T-helper 2 cell (primary cell): ENCODE measurements around the gene ZBTB33.

Source experiments
- DNase-seq, 5 experiments: peaks; one replicate each; pipeline versions ENCODE4 v3.0.0 to v3.0.0-alpha.2; 2012 to 2022
- total RNA-seq, 2 donors: gene quantifications; one replicate each; lab custom pipeline; 2026; lab: John Stamatoyannopoulos, UW

Gene ZBTB33, protein sequence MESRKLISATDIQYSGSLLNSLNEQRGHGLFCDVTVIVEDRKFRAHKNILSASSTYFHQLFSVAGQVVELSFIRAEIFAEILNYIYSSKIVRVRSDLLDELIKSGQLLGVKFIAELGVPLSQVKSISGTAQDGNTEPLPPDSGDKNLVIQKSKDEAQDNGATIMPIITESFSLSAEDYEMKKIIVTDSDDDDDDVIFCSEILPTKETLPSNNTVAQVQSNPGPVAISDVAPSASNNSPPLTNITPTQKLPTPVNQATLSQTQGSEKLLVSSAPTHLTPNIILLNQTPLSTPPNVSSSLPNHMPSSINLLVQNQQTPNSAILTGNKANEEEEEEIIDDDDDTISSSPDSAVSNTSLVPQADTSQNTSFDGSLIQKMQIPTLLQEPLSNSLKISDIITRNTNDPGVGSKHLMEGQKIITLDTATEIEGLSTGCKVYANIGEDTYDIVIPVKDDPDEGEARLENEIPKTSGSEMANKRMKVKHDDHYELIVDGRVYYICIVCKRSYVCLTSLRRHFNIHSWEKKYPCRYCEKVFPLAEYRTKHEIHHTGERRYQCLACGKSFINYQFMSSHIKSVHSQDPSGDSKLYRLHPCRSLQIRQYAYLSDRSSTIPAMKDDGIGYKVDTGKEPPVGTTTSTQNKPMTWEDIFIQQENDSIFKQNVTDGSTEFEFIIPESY
- total RNA-seq, result 49.9 to 59.6 reads per million in 2 donors

DNA sequence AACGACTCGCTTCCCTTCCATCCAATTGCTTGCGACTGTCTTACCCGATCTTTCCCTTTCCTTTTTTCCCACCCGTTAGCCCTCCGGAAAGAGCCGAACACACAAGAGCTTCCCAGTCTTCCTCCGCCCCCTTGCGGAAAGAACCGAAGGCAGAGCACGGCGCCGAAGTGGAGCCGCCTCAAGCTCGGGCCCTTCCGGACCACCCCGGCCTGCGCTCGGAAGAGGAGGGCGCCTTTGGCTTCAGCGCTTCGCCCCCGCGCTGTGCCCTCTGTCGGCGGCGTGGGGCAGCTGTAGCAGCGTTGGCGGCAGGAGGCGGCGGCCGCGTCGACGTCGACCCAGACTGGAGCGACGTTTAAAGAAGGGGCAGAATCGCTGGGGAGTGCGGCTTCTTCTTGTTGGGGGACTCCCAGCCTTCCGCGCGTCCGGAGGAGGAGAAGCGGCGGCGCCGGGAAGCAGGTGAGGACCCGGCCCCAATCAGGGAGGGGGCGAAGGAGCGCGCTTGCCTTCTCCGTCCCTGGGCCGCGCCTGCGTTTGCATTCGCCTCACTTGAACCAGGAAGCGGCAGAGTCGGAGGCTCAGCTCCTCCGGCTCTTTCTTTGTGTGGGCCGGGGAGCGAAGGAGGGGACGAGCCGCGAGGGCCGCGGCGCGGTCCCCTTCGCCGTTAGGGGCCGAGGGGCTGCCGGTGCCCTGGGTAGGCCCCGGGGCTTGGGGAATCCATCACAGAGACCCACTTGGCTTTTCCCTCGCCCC, at the start of gene ZBTB33:
Gene ZBTB33 (plus strand): TSS at position 291 of the 750 bp plus-strand sequence. CDS start 2,604 bp downstream, outside the sequence.
- peak; percentile 66 to 94 (median 77) for DNase-seq

DNA sequence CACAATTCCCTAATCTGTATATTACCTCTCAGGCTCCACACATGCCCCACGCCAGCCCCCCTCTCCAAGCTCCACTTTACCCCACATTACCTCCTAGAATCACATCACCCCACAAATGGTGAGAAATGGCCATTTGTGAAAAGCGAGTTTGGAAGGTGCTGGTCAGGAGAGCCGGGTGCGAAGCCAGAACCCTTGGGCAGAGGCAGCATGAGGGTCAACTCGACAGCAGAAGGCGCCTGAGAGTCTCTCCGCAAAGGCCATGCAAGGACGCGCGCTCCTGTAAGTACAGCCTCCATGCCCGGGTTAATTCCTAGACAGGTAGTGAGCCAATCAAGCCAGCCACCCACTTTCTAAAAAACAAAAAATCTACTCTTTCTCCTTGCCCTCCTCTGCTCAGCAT, 49.8 kb upstream of the ZBTB33 start:
- DNase-seq, result no peak

DNA sequence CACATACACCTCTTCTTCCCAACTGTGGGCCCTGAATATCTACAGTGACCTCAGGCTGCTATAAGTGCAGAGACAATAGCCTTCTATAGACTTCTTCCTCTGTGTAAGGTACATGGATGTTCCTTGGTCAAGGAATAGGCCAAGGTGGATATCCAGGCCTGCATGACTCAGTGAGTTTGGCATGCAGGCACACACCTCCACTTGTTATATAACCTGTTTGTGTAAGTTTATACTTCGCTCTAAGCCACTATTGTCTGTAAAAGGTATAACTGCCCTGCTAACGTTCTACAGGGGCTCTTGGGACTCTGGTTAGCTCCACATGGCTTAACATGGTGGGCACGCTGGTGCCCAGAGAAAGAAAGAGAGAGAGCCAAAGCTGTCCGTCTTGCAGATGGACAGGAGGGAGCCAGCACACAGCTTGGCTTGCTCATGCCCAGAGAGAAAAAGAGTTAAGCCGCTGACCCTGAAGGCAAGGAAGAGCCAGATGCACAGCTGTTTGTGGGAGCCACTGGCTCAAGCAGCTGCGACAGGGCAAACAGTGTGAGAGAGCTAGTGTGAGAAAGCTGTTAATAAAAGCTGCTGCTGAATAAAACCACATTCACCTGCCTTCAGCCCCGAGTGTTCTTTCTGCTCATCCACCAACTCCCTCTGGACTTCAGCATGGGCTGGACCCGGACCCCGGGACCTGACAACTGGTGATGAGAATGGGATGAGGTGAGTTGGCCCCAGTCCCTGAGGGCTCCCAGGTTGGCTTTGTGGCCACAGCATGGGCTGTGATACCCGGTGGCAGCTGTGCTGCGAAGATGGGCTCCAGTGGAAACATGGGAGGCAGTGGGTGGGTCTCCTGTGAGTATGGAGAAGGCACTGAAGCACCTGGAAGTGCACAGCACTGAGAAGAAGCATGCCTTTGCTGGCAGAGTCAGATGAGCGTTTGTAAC, 44.5 kb upstream of the ZBTB33 start:
- no peak for DNase-seq

DNA sequence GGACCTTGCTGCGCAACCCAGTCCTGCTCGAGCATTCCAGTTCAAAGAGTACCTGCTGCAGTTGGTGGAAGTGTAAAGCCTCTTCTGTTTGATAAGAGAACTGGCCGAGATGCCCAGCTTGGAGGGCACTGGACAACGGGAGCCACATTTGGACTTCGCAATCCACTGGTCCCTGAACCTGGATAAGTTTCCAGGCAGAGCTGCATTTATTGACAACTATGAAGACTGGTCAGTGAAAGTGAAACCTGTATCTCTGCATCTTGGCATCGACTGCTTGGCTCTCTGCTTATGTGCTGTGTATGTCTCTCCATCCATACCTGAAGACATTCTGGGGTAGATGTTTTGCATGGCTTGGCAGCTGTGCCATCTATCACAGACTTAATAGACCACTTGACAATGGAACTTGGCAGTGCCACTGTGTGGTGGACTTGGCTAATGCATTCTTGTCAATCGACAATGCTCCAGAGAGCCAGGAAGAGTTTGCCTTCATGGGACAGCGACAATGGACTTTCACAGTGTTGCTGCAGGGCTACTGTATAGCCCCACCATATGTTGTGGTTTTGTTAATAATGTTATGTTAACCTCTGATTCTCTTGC, 43.5 kb upstream of the ZBTB33 start:
- no peak for DNase-seq

DNA sequence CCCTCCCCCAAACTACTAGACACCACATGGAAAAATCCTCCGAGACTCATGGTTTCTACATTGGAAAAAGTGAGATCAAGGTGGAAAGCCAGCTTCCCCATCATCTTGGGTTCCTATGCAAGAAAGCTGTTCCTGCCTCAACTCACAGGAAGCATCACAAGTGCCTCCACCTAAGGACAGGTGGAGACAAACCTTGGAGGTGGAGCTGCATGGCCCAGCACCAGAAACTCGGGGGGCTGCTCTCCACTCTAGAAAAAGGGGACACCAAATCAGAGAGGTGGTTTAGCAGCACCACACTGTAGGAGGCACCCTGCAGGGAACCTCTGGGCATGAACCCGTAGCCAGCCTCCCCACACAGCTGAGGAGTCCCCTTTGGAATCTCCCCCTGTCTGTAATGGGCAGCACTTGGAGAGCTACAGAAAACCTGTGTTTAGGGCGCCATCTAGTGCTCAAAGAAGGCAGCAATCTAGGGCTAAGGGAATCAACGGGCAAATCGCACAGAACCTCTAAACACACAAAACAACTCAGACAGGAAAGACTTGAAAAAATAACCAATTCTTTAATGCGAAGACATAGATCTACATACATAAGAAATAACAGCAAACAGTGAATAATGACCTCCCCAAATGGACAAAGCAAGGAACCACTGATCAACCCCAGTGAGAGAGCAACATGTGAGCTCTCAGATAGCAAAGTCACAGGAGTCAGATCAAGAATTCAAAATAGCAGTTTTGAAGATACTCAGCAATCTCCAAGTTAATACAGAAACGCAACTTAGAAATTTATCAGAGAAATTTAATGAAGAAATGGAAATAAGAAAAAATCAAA, 37.0 kb upstream of the ZBTB33 start:
- DNase-seq, result peak in 4 of 5 experiments; percentile 19 to 50 (median 28)

DNA sequence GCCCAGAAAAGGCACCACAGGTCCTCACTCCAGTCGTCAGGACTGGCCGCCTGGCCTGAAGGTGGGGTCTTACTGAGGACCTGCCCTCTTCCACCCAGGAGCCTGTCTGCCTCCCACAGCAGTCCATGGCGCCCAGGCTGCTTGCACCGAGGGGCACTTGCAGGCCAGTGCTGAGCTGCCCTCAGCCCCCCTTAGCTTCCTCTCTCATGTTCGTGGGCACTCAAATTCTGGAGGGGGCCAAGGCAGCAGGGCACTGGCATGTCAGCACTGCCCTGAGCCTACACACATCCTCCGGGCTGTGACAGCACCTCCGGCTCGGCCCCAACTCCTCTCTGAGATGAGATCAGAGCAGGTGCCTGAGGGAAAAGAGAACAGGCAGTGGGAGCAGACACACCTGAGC, 27.2 kb upstream of the ZBTB33 start:
- DNase-seq, result no peak

DNA sequence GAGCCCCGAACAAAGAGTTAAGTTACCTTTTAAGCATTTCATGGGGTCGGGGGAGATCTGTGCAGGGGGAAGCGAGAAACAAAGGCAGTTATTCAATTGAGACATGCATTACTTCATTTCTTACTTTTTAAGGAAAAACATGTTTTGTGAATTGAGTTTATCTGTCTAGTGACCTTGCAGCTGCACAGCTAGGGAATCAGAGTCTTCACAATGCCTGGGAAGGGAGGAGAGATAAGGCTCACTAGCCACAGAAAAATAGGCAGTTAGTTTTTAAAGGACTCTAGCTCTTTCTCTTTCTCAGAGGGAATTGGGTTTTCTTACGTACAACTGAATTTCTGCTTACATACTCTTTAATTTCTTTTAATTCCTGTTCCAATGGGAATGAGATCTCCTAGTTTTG, 26.2 kb upstream of the ZBTB33 start:
- no peak for DNase-seq

DNA sequence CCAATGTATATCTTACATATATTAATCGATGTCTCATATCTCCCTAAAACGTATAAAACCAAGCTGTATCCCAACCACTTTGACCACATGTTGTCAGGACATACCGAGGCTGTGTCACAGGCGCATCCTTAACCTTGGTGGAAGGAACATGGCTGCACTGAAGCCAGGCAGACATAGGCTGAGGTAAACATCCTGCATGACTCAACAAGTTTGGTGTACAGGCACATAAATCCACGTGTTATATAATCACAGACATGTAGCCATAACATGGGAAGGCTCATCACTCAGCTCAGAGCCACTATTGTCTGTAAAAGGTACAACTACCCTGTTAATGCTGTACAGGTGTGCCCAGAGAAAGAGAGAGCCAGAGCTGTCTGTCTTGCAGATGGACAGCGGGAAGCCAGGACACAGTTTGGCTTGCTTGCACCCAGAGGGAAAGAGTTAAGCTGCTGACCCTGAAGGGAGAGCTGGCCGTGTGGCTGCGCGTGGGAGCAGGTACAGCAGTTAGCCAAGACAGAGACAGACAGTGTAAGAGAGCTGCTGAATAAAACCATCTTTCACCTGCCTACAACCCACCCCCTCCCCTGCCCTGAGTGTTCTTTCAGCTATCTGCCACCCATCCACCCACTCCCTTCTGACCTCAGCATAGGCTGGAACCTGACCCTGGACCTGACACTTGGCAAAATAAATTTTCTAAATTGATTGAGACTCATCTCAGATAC, 22.3 kb upstream of the ZBTB33 start:
- no peak for DNase-seq

DNA sequence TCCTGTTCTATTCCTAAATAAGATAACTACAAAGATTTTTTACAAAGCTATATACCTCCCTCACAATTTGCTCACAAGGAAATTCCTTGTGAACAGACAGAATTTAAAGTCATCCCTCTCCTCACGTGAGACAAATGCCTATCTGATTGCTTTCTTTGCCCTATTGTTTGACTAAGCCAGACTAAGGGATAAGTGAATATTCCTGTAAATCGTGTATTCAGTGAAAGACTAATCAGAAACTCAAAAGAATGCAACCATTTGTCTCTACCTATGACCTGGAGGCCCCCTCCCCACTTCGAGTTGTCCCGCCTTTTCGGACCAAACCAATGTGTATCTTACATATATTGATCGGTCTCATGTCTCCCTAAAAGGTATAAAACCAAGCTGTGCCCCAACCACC, 15.3 kb upstream of the ZBTB33 start:
- DNase-seq, result no peak

DNA sequence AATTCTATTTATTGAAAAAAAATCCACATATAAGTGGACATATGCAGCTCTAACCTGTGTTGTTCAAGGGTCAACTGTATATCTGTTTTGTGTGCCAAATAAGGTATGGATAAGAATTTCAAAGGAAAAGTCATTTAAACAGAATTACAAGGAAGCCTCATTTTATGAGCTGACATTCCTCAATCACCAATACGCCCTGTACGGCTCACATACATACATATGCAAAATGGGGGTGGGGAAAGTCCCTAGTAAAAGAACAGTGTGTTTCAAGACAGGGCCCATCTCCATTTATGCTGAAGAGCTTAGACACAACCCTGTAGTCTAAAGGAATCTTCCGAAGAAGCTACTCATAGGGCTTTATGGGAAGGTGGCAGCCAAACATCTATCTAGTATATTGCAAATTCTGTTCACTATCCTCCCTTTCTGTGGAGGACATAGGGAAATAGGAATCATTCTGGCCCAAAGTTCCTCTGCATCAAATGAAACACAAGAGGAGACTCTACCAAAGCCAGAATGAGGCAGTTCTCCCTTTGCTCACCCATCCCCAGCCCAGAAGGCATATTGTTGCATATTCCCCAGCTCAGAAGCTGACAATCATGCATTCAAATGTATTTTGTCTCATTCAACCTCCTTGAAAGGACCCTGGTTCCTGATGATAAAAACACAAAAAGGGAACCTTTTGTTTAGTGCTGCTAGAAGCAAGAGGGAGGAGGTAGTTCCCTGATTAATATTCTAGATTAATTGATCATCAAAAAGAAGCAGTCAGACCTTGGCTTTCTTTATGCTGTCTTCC, 13.7 kb upstream of the ZBTB33 start:
- DNase-seq, result no peak

DNA sequence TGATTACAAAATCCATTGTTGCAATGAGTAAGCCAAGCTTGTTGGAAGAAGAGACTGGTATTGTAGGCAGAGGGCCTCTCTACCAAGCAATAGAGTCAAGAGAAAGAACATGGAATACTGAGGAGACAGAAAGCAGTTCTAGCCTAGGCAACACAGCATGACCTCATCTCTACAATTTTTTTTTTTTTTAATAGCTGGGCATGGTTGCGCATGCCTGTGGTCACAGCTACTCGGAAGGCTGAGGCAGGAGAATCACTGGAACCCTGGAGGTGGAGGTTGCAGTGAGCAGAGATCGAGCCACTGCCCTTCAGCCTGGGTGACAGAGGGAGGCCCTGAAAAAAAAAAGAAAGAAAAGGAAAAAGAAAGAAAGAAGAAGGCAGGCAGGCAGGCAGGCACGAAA, 11.7 kb upstream of the ZBTB33 start:
- no peak for DNase-seq

DNA sequence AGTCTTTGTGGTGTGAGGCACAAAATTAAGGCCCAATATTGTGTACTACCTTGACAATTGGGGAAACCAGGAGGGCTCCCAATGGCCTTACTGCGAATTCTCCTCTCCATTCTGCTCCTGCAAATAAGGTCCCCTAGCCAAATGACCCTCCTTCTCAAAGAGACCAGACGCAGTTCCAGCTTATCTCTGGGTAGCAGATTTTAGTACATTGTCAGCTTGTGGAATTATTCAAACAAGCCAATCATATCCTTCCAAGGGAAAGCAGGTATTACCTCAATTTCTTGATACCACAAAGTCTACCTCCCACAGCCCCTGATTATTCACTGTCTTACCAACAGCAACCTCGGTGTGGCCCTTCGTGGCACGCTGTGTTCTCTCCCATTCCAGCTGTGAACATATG, 7.8 kb upstream of the ZBTB33 start:
- no peak for DNase-seq

DNA sequence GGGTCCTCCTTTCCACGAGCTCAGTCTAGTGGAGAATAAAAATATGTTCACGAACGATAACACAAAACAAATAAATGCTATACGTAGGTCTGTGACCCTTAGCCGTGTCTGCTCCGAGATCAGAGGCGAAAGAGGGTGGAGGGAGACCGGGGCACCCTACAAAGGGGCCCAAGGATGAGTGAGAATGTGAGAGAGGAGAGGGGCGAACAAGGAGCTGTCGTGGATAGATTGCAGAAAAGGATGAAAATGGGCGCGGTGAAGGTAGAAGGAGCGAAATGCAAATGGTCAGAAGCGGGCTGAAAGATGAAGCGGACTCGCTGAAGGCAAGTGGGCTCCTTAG, 6.2 kb upstream of the ZBTB33 start:
- no peak for DNase-seq

DNA sequence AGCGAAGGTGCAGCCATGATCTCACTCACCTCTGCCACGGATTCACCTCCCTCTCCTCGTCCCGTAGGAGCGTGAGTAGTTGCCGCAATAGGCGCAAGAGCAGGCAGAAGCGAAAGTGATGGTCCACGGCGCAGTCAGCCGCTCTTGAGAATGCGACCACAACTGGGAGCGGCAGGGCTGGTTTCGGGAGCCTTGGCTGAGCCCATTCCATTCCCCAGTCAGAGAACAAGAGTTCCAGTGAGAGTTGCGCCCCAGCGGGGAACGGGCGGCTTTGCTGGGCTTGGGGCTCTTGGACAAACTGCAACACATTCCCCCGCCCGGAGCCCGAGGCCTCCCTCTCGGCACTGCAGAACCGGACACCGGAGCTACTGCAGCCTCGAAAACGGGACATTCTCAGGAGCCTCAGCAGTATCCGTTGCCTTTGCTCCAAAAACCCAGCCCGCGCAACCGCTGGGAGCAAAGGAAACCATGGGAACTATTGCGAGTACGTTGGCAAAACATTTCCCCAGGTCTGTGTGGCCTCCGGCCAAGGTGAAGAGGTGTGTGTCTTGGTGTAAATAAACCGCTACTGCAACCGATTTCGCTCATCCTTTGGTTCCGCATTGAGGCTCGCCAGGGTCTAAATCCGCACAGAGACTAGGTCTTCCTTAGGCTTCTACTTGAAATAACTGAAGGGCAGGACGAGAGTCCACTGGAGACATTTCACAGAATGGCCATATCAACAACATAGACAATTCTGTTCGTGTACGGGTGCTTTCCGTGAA, 5.7 kb upstream of the ZBTB33 start:
- DNase-seq, result peak; percentile 8 to 84 (median 24)

DNA sequence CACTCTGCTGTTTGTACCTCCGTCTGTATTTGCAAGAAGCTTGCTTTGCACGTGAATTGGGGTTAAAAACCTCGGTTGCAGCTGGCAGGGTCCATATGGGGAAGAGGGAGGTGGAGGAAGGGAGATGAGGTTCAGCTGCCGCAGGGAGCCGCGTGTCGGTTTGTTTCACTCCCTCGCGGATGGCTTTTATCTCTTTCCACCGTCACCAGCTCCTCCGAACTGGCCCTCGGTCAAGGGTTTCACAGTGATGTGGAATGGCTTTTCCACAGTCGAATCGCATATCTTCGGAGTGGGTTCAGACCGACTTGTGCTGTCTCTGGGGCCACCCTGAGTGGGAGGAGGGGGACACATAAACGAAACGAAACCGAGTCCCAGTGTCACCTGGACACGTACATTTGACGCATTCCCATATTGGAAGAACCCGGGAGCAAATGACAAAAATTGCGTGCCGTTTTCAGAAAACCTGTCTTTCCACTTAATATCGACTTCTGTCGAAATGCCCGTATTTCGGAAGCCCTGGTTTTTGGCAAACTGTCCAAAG, 929 bp downstream of the ZBTB33 start:
- peak in 3 of 5 experiments; percentile 0 to 40 (median 7) for DNase-seq

DNA sequence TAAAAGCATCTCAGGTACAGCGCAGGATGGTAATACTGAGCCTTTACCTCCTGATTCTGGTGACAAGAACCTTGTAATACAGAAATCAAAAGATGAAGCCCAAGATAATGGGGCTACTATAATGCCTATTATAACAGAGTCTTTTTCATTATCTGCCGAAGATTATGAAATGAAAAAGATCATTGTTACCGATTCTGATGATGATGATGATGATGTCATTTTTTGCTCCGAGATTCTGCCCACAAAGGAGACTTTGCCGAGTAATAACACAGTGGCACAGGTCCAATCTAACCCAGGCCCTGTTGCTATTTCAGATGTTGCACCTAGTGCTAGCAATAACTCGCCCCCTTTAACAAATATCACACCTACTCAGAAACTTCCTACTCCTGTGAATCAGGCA, 3.2 kb downstream of the ZBTB33 start:
- no peak for DNase-seq

DNA sequence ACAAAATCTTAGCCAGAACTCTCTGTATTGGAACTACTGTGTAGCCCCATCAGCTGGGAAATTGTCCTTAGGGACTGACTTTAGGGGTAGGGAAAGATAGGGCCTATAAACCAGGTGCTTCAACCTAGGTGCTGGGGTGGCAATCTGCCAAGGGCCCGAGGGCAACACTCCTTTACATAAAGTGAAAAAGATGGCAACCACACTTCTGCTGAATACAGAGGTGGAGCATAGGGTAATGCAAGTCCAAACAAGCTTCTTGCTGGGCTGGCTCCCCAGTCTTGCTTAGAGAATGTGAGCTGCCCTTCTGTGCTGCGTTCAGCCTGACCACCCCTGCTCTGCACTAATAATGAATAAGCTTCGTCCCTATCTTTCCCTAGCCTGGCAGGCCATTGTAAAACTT, 9.8 kb downstream of the ZBTB33 start:
- no peak for DNase-seq
